GM23338 (cell line): ENCODE results near the gene ASXL3. TPM values are rescaled to one million over a fixed set of nuclear protein-coding genes. Genes with fewer than 3 reads are reported as not detected.

Experiments
- ATAC-seq: fragments of 200-7000 bp; cut with Tn5 transposase; 3 replicates; pipeline ENCODE4 v1.9.1; 2020
- DNase-seq: peaks from one replicate; pipeline ENCODE4 v3.0.0-alpha.2; 2015; ENCODE audit warnings: low spot score
- H2AFZ ChIP-seq: fragments of 200-600 bp; sonication (generic); 2 replicates; pipeline ENCODE4 v1.8.0; 2016; ENCODE audit warnings: antibody characterized with exemption, mild to moderate bottlenecking, moderate library complexity
- H3F3A ChIP-seq: fragments of 200-600 bp; sonication (generic); replicated peaks from 2 replicates; pipeline ENCODE4 v1.8.0; 2017; ENCODE audit warnings: antibody characterized with exemption, mixed run types, low read depth
- H3K27ac ChIP-seq: fragments of 200-600 bp; sonication (generic); 2 replicates; pipeline ENCODE4 v1.6.1; 2016; ENCODE audit warnings: low read depth
- H3K27me3 ChIP-seq: fragments of 200-600 bp; sonication (generic); 2 replicates; pipeline ENCODE4 v1.8.0; 2016; ENCODE audit warnings: mild to moderate bottlenecking, mixed run types, moderate library complexity; ENCODE audit not compliant: insufficient read depth
- H3K36me3 ChIP-seq: fragments of 200-600 bp; sonication (generic); 2 replicates; pipeline ENCODE4 v1.8.0; 2016; ENCODE audit warnings: mild to moderate bottlenecking; ENCODE audit not compliant: insufficient read depth
- H3K4me1 ChIP-seq: fragments of 200-600 bp; sonication (generic); 2 replicates; pipeline ENCODE4 v1.8.0; 2016; ENCODE audit warnings: mild to moderate bottlenecking, moderate library complexity; ENCODE audit not compliant: insufficient read depth
- H3K4me2 ChIP-seq: fragments of 200-600 bp; sonication (generic); 2 replicates; pipeline ENCODE4 v1.7.1; 2017; ENCODE audit warnings: mixed run types
- H3K4me3 ChIP-seq: fragments of 200-600 bp; sonication (generic); 2 replicates; pipeline ENCODE4 v1.6.1; 2016; ENCODE audit warnings: mixed run types
- H3K79me2 ChIP-seq: fragments of 200-600 bp; sonication (generic); replicated peaks from 2 replicates; pipeline ENCODE4 v1.8.0; 2017; ENCODE audit warnings: mild to moderate bottlenecking; ENCODE audit not compliant: insufficient read depth
- H3K9me2 ChIP-seq: fragments of 200-600 bp; sonication (generic); 2 replicates; pipeline ENCODE4 v1.8.0; 2017; ENCODE audit not compliant: insufficient read depth
- H4K20me1 ChIP-seq: fragments of 200-600 bp; sonication (generic); replicated peaks from 2 replicates; pipeline ENCODE4 v1.8.0; 2017; ENCODE audit warnings: mild to moderate bottlenecking; ENCODE audit not compliant: insufficient read depth
- H3K27ac Mint-ChIP-seq: 2 replicates; pipeline ENCODE4 v1.8.0; 2020; ENCODE audit warnings: inconsistent platforms, mild to moderate bottlenecking, moderate library complexity, mixed read lengths
- H3K27me3 Mint-ChIP-seq: 3 replicates; pipeline ENCODE4 v1.8.0; 2022; ENCODE audit warnings: low read depth, mild to moderate bottlenecking, moderate library complexity, mixed read lengths, inconsistent platforms; ENCODE audit not compliant: insufficient read depth, poor library complexity
- H3K36me3 Mint-ChIP-seq: 3 replicates; pipeline ENCODE4 v1.8.0; 2021; ENCODE audit warnings: low read depth, mild to moderate bottlenecking, inconsistent platforms, moderate library complexity, mixed read lengths
- H3K4me1 Mint-ChIP-seq: 3 replicates; pipeline ENCODE4 v1.8.0; 2020; ENCODE audit warnings: mild to moderate bottlenecking, inconsistent platforms, mixed read lengths
- H3K4me3 Mint-ChIP-seq: 3 replicates; pipeline ENCODE4 v1.8.0; 2021; ENCODE audit warnings: moderate library complexity, mild to moderate bottlenecking, inconsistent platforms, mixed read lengths
- H3K9me3 Mint-ChIP-seq: 3 replicates; pipeline ENCODE4 v1.8.0; 2020; ENCODE audit warnings: moderate library complexity, mild to moderate bottlenecking, inconsistent platforms, mixed read lengths
- CREB1 ChIP-seq: fragments of 250-450 bp; sonication (Bioruptor Pico); IDR thresholded peaks from 2 replicates; pipeline ENCODE4 v1.5.0; 2020; ENCODE audit warnings: low read depth, mild to moderate bottlenecking, moderate library complexity
- CTCF ChIP-seq, 2 experiments: fragments of 200-600 bp in 1 of 2; sonication (generic) in 1 of 2; conservative IDR thresholded peaks; 2 replicates each; pipeline versions ENCODE4 v1.5.1 to v1.6.1; 2016 to 2017; ENCODE audit warnings: antibody characterized with exemption in 2 of 2, low read depth in 2 of 2, mild to moderate bottlenecking in 2 of 2, moderate library complexity in 1 of 2
- ETS1 ChIP-seq: IDR thresholded peaks from 2 replicates; pipeline ENCODE4 v1.6.1; 2016; ENCODE audit warnings: antibody characterized with exemption
- EZH2 ChIP-seq: fragments of 200-600 bp; sonication (generic); IDR thresholded peaks from one replicate; pipeline ENCODE4 v1.8.0; 2017; ENCODE audit warnings: antibody characterized with exemption, mild to moderate bottlenecking, low read depth; ENCODE audit not compliant: unreplicated experiment
- EZH2phosphoT487 ChIP-seq: fragments of 200-600 bp; sonication (generic); IDR thresholded peaks from one replicate; pipeline ENCODE4 v1.8.1; 2018; ENCODE audit warnings: antibody characterized with exemption; ENCODE audit not compliant: unreplicated experiment
- JUNB ChIP-seq: IDR thresholded peaks from one replicate; pipeline ENCODE4 v1.6.1; 2016; ENCODE audit warnings: antibody characterized with exemption; ENCODE audit not compliant: unreplicated experiment
- NANOG ChIP-seq: IDR thresholded peaks from 2 replicates; pipeline ENCODE4 v1.6.1; 2016; ENCODE audit warnings: antibody characterized with exemption, borderline replicate concordance
- POLR2AphosphoS5 ChIP-seq: IDR thresholded peaks from 2 replicates; pipeline ENCODE4 v1.6.1; 2016; ENCODE audit warnings: antibody characterized with exemption, low read depth
- REST ChIP-seq: IDR thresholded peaks from one replicate; pipeline ENCODE4 v1.6.1; 2018; ENCODE audit warnings: antibody characterized with exemption; ENCODE audit not compliant: unreplicated experiment
- STAT1 ChIP-seq: IDR thresholded peaks from one replicate; pipeline ENCODE4 v1.6.1; 2016; ENCODE audit warnings: antibody characterized with exemption; ENCODE audit not compliant: unreplicated experiment
- ZNF114 ChIP-seq: fragments of 250-450 bp; sonication (Bioruptor Pico); IDR thresholded peaks from 2 replicates; pipeline ENCODE4 v1.5.0; 2020; ENCODE audit warnings: mild to moderate bottlenecking, moderate library complexity
- ZNF331 ChIP-seq: fragments of 250-450 bp; sonication (Bioruptor Pico); IDR thresholded peaks from 2 replicates; pipeline ENCODE4 v1.5.0; 2020; ENCODE audit warnings: low read depth, mild to moderate bottlenecking, moderate library complexity
- ZNF462 ChIP-seq: fragments of 250-450 bp; sonication (Bioruptor Pico); IDR thresholded peaks from 2 replicates; pipeline ENCODE4 v1.5.0; 2020; ENCODE audit warnings: mild to moderate bottlenecking, moderate library complexity
- polyA plus RNA-seq: library from polyadenylated mRNA; unstranded; fragments of >200 nt; fragmentation: Nextera tagmentation; extraction: Ambion mirVana; gene quantifications from 2 replicates; pipeline ENCODE4 v1.2.1, GENCODE V29; 2016
- total RNA-seq: library from RNA; depleted of rRNA; stranded (reverse); fragments of >200 nt; shearing (Covaris generic); gene quantifications from 2 replicates; pipeline ENCODE4 v1.2.3, GENCODE V29; 2014

The ASXL3 gene
- total and polyA plus RNA-seq, 2 experiments from 2014 or later = 0.23 to 1.4 TPM

GRCh38 chr18:33567705-33568104 is 10.3 kb upstream of the ASXL3 start:
- no peak for ATAC-seq
- H4K20me1 ChIP-seq = no peaks in the 10 kb centered on the region
- H3F3A ChIP-seq = no peaks in the 10 kb centered on the region
- no peak overlapping the region for H3K4me3 ChIP-seq
- H3K27me3 Mint-ChIP-seq = no peaks in the 10 kb centered on the region
- no peak overlapping the region for H3K4me3 Mint-ChIP-seq
- H3K79me2 ChIP-seq = no peaks in the 10 kb centered on the region
- H3K4me1 ChIP-seq = no peaks in the 10 kb centered on the region
- TF ChIP-seq NANOG (no peak), ZNF462 (no peak), EZH2phosphoT487 (no peak), CTCF (conservative IDR thresholded peaks at IDR 0.05; ENCODE audit: low read depth in 2 of 2) (no peak), ZNF331 (CRISPR knock-in tag) (no peak), POLR2AphosphoS5 (no peak), REST (no peak), STAT1 (no peak), ETS1 (no peak), CREB1 (CRISPR knock-in tag) (no peak), ZNF114 (CRISPR knock-in tag) (no peak), JUNB (no peak), EZH2 (no peak)
- peaks cover 7% of the 10 kb centered on the region; the same call in 2 of the 3 replicates for H3K4me1 Mint-ChIP-seq
- DNase-seq = no peak
- no peak overlapping the region for H3K27ac Mint-ChIP-seq
- H2AFZ ChIP-seq = no peak overlapping the region
- no peaks in the 10 kb centered on the region for H3K36me3 ChIP-seq
- H3K4me2 ChIP-seq = no peak overlapping the region
- H3K9me2 ChIP-seq = no peaks in the 10 kb centered on the region
- H3K36me3 Mint-ChIP-seq = peaks cover 12% of the 10 kb centered on the region; the same call in 2 of the 3 replicates
- H3K9me3 Mint-ChIP-seq = peaks cover 19% of the 10 kb centered on the region; the same call in 2 of the 3 replicates
- H3K27ac ChIP-seq = no peak overlapping the region
- no peaks in the 10 kb centered on the region for H3K27me3 ChIP-seq
